Endothelial cell (in vitro differentiated cells): ENCODE results near the gene CNIH2. TPM values are rescaled to one million over a fixed set of nuclear protein-coding genes. Genes with fewer than 3 reads are reported as not detected.

Experiments used
- DNase-seq: peaks from one replicate; pipeline ENCODE4 v3.0.0; 2021; ENCODE audit warnings: low spot score
- H3K27ac Mint-ChIP-seq: one replicate; pipeline ENCODE4 v1.8.0; 2021; ENCODE audit warnings: mixed read lengths, inconsistent platforms; ENCODE audit not compliant: unreplicated experiment
- H3K27me3 Mint-ChIP-seq: one replicate; pipeline ENCODE4 v1.8.0; 2021; ENCODE audit warnings: mild to moderate bottlenecking, moderate library complexity, mixed read lengths, inconsistent platforms; ENCODE audit not compliant: unreplicated experiment
- H3K36me3 Mint-ChIP-seq: one replicate; pipeline ENCODE4 v1.8.0; 2021; ENCODE audit warnings: mild to moderate bottlenecking, low read depth, mixed read lengths, inconsistent platforms; ENCODE audit not compliant: unreplicated experiment
- H3K4me1 Mint-ChIP-seq: one replicate; pipeline ENCODE4 v1.8.0; 2021; ENCODE audit warnings: mild to moderate bottlenecking, mixed read lengths, inconsistent platforms; ENCODE audit not compliant: unreplicated experiment
- H3K4me3 Mint-ChIP-seq: one replicate; pipeline ENCODE4 v1.8.0; 2021; ENCODE audit warnings: mild to moderate bottlenecking, mixed read lengths, inconsistent platforms; ENCODE audit not compliant: unreplicated experiment
- H3K9me3 Mint-ChIP-seq: one replicate; pipeline ENCODE4 v1.8.0; 2021; ENCODE audit warnings: mixed read lengths, inconsistent platforms; ENCODE audit not compliant: unreplicated experiment
- CTCF ChIP-seq: fragments of 200-600 bp; sonication (generic); IDR thresholded peaks from one replicate; pipeline ENCODE4 v1.5.0; 2021; ENCODE audit warnings: antibody characterized with exemption; ENCODE audit not compliant: unreplicated experiment
- total RNA-seq: library from RNA; stranded (reverse); fragmentation: NEBNext Ultra II Directional; extraction: Animal tissue kit (Norgen Biotek cat#: 25700); gene quantifications from one replicate; pipeline ENCODE4 v1.2.1, GENCODE V29; 2021; ENCODE audit not compliant: unreplicated experiment

The CNIH2 gene
- total RNA-seq, 1 donor from 2014 or later, result 1.9 TPM

GRCh38 chr11:66311470-66311964, 33.5 kb downstream of the CNIH2 start:
- H3K27ac Mint-ChIP-seq, result peak overlapping the region; percentile 82
- peaks cover 18% of the 10 kb centered on the region for H3K4me1 Mint-ChIP-seq
- H3K36me3 Mint-ChIP-seq, result peaks cover 5% of the 10 kb centered on the region
- TF ChIP-seq CTCF, result no peak
- H3K27me3 Mint-ChIP-seq, result peaks cover 23% of the 10 kb centered on the region
- DNase-seq, result no peak
- no peaks in the 10 kb centered on the region for H3K9me3 Mint-ChIP-seq
- H3K4me3 Mint-ChIP-seq, result peak overlapping the region; percentile 95

DNA sequence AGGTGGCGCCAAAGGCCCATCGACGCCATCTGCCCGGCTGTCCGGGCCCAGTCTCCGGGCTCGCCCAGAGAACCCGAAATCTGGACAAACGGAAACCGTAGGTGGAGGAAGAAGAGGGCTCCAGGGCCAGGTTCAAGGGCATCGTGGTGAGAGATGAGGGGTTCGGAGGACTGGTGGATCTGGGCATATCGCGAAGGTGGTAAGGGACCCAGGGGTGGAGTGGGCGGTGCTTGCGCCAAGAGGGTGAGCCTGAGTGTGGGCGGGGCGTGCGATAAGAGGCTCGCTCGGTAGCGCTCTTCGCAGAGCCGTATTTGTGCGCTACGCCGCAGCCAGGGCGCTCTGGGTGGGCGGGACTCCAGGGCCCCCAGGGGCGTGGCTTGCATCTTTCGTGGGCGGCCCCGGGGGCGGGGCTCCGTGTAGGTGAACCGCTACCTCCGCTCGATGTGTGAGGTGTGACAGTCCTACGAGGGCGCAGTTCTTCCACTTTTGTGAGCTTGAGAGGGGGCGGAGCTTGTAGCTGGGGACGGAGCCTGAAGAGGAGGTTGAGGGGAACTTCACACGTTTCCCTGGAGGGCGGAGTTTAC, 34.1 kb downstream of the CNIH2 start:
- H3K4me1 Mint-ChIP-seq, result peaks cover 18% of the 10 kb centered on the region
- peak; percentile 80 for DNase-seq
- peaks cover 5% of the 10 kb centered on the region for H3K36me3 Mint-ChIP-seq
- H3K4me3 Mint-ChIP-seq, result peak overlapping the region; percentile 95
- H3K27me3 Mint-ChIP-seq, result peaks cover 23% of the 10 kb centered on the region
- no peaks in the 10 kb centered on the region for H3K9me3 Mint-ChIP-seq
- TF ChIP-seq CTCF, result peak; percentile 65
- peak overlapping the region; percentile 65 for H3K27ac Mint-ChIP-seq

DNA sequence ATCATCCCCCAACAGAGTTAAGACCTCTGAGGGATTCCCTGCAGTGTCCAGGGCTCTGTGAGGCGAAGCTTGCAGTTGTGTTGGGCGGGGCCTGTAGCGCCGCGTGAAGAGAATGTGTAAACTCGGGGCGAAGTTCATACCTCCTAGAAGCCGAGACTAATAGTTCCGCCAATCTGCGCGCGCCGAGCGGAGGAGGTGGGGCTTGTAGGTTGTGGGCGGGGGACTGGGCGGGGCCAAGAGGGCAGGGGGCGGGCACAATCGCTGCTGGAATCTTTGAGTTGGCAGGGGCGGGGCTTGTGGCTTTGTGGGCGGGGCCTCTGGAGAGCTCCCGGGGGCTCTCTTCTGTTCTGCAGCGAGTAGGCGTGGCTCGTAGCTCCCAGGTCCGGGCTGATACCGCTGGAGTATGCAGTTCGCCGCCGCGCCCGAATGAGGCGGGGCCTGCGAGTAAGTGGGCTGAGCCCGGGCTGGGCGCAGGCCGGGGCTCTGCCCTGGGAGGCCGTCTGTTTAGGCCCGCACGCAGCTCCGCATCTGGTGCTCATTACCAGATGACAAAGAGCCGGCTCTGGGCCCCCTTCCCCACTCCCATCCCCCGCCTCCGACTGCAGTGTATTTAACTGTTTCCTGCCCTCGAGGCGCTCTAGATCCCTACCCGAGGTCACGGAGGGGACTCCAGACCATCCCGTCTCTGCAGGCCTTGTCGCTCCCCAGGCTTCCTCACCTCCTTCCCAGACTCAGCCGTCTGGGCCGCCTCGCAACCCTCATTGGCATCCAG, 34.8 kb downstream of the CNIH2 start:
- Mint-ChIP-seq H3K9me3 (no peaks in the 10 kb centered on the region), H3K4me1 (peaks cover 23% of the 10 kb centered on the region), H3K27me3 (peaks cover 25% of the 10 kb centered on the region), H3K27ac (peak overlapping the region; percentile 57), H3K36me3 (peaks cover 5% of the 10 kb centered on the region), H3K4me3 (peak overlapping the region; percentile 95)
- TF ChIP-seq CTCF, result no peak
- peak; percentile 99 for DNase-seq

DNA sequence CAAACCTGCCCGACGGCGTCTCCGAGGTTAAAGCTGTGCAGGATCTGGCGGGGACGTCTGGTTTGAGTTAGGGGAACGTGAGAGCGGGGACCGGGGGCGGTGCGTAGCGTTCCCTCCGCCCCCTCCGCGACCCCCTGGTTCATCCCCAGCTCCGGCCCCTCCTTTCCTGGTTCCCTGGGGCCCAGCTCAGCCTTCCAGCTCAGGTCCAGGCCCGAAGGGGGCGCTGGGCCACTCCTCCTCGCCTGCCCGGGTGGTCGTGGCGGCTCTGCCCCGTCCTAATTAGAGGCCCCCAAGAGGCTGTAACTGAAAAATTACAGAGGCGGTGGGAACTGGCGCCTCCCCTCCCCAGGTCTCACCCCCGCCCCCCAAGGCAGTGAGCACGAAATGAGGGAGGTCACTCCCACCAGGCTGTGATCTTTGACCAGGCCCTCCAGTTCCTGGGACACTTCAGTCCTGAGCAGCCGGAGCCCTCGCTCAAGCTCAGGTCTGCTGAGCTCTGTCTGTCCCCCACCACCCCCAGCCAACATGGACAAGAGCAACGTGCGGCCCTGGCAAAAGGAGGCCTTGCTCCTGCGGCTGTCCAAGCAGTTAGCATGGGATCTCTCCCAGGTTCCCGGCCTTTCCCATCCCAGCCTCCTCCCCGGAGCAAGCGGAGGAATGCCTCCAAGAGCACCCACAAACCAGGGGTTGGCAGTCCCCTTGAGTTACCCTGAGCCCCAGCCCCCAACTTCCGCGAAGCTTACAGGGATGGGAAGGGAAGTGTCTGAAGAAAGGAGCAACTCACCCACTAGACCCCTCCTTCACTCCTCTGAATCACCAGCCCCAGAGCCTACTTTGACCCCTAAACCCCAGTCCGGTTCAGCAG, 35.6 kb downstream of the CNIH2 start:
- H3K4me3 Mint-ChIP-seq, result peak overlapping the region; percentile 51
- DNase-seq, result no peak

More for the DNA sequence above, 35.6 kb downstream of the CNIH2 start:
- Mint-ChIP-seq H3K27me3 (peaks cover 25% of the 10 kb centered on the region), H3K9me3 (no peaks in the 10 kb centered on the region), H3K4me1 (peaks cover 25% of the 10 kb centered on the region), H3K36me3 (peaks cover 5% of the 10 kb centered on the region), H3K27ac (peak overlapping the region; percentile 57)
- TF ChIP-seq CTCF, result no peak
